ENCODE results near the gene SCN5A.

The SCN5A gene

DNA sequence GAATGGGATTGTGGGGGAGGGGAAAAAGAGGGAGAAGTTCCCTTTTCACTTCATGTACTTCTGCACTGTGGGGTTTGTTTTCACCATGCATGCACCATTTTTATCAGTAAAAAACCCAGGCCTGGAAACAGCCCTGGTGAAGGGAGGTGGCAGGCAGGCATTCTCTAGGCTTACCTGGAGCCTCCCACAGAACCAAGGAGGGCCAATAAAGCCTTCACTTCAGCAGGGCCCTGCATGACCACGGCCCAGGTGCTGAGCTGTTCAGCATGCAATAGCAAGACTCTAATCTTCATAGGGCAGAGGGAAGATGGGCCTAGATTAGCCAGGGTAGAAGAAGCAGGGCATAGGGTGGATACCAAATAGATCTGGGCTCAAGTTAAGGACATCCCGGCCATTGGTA is 49.6 kb downstream of the SCN5A start:
- DNase-seq (ENCODE audit: low read depth), result no peak

DNA sequence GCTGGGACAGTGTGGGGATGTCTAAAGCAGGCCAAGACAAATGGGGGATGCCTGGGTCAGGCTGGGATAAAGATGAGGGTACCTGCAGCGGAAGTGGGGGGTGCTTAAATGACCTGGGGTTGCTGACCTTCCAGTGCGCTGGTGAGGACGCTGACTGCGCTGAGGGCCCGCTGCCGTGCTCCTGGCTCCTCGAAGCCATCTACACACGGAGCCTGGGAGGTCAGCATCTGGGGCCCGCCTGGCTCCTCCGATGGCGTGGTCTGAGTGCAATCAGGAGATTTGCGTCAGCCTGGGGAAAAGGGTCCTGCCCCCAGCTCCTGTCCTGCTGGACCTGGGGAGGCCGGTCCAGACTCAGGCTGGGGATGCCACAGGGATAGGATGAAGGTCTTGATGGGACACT is 50.7 kb downstream of the SCN5A start:
- DNase-seq (ENCODE audit: low read depth), result no peak

DNA sequence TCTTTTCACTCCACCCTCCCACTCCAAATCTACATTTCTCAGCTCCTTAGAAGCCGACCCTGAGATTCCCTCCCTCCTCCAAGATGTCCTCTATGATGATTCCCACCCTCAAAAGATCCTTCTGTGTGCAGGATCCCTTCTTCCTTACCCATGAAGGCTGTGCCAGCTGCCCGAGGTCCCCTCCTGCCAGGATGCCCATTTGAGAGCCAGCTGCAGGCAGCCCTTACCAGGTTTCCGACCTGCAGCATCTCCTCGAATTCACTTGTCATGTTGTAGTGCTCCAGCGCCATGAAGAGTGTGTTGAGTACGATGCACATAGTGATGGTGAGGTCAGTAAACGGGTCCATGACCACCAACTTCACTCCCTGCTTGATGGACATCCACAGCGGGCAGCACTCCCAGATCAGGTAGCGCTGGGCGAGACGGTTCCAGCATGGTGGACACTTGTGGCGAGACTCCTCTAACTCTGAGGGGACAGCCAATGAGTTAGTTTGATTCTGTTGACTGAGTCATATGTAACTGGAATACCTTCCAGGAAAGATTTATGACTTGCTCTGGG is 51.9 kb downstream of the SCN5A start:
- no peak for DNase-seq (ENCODE audit: low read depth)

DNA sequence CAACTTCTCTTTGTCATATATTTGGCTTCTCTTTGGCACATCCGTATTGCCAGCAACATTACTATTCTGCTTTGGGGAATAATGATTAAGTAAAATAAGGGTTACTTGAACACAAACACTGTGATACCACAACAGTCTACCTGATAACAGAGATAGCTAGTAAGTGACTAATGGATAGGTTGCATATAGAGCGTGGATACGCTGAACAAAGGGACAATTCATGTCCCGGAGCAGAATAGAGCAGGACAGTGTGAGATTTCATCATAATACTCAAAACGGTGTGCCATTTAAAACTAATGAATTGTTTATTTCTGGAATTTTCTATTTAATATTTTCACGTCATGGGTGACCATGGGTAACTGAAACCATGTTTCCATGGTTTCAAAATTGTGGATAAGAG is 54.1 kb downstream of the SCN5A start:
- no peak for DNase-seq (ENCODE audit: low read depth)

DNA sequence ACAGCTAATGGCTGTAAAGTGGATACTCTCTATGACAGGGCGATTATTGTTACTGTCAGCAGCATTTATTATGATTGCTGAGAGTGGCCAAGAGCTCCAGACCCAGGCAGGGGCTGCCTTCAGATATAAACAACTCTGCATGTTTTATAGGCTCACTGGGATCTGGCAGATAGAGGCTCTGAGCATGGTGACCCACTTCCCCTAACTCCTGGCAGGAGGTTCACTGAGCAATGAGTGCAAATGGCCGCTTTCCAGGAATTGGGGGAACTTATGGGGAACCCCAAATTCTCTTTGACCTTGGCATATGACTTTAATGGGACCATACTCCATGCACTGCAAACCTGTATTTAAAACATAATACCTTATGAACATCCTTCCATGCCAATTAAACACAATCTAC is 59.0 kb downstream of the SCN5A start:
- DNase-seq (ENCODE audit: low read depth), result no peak

DNA sequence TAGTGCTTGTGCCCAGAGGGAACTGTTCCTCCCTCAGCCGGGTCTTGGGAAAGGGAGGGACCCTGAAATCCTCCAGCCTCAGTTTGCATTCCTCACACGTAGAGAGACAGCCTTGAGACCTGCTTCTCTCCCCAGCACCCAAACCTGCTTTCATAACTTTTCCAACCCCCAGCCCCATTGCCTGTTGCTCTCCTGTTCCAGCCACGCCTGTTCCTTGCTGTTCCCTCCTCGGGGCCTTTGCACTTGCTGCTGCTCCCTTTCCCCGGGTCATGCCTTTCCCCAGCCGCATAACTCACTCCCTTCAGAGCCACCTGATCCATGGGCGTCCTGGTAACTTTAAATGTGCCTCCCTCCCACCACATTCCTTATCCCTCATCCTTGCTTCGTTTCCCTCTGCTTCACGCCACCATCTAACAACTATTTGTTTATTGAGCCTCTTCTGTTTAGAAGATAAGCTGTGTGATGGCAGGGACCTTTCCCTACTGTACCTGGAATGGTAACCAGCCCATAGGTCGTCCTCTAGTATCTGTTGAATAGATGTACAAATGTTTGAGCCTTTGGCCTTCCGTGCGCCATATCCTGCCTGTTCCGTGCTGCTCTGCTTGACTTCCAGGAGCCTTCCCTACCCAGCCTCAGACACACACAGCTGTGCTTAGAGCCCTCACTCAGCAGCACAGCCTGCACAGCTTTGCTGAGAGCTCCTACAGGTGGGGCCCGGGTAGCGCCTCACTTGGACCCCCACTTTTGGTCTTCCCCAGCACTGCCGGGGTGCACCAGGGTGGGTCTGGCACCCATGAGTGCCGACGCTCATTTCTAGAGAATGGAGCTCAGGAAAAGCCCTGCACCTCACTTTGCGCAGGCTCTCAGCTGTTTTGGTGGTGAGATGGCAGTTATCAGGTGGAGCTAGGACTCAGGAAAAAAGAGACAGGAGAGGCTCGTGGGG is 60.2 kb downstream of the SCN5A start:
- DNase-seq (ENCODE audit: low read depth), result no peak

DNA sequence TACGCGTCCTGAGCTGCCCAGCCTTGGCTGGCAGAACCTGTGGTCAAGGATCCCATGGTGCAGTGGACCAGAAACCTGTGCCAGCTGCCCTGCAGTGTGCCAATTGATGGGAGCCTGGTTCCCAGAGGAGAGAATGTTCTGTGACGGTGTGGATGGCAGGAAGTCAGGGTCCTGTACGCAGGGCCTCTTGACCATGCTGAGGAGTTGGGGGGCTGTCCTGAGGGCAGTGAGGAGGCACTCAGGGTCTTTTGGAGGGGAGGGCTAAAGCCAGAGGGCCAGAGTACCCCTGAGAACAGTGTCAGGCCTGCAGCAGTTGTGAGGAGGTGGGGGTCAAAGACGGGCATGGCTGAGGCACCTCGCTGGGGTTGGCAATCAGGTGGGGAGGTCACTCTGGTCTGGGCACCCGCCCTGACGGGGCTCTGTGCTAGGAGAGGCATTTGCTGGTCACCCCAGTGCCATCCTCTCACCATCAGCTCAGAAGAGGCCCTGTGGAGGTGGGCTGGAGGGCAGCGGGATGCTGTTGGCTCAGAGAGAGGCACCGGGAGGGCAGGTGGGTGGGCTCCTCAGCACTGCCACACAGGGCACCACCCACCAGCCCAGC is 61.0 kb downstream of the SCN5A start:
- no peak for DNase-seq (ENCODE audit: low read depth)

DNA sequence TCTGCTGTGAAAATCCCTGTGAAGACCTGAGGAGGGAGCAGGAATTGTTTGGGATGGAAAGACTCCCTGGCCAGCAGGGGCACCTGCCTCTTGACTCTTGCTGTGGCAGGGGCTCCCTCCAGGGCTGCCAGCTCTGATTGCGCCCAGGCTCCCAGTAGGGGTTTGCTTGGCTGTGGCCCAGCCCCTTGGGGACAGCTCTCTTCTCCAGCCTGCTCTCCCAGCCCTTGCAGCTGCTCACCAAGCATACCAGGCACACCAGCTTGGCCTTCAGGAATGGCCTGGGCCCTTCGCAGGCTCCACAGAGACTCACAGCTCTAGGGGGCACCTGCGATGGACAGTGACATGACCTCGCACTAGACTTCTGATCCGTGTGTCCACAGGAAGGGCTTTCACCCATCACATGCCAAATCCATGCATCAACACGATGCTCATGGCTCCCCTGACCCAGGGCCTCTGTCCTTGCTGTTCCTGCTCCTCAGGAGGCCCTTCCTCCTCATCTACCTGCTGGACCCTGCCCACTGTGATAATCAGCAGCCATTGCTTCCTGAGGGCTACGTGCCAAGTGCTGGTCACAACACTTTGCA is 61.8 kb downstream of the SCN5A start:
- no peak for DNase-seq (ENCODE audit: low read depth)

DNA sequence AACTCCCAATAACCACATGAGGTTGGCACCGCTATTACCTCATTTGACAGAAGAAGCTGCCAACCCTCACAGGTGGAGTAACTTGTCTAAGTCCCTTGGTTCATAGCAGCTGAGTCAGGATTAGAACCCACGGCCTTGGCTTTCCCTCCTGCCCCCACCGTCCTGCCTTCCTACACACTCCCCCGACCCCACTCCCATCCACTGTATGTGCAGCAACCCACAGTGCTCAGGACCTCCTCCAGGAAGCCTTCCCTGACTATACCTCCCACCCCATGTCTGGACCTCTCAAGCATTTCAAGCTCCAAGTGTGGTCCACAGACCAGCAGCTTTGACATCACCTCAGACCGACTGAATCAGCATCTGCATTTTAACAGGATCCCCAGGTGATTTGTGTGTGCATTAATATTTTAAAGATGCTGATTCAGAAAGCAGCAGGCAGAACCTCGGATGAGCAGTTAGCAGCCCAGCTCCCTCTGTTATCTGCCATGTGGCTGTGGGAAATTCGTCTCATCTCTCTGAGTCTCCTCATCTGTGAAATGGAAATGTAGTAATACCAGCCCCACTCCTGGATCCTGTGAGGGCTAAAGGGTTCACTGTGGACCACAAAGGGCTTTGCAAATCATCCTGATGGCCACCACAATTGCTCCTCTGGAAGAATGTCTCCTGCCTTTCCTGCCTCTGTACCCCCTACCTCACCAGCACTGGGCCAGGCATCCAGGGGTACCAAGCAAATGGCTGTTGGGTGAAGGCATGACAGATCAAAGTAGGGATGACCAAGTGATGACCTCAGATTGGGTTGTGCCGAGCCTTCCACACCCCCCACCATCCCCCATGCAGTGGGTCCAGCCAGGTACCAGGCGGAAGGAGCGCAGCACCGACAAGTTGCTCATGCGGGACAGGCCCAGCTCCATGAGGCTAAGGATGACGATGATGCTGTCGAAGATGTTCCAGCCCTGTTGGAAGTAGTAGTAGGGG is 62.7 kb downstream of the SCN5A start:
- DNase-seq (ENCODE audit: low read depth), result no peak

DNA sequence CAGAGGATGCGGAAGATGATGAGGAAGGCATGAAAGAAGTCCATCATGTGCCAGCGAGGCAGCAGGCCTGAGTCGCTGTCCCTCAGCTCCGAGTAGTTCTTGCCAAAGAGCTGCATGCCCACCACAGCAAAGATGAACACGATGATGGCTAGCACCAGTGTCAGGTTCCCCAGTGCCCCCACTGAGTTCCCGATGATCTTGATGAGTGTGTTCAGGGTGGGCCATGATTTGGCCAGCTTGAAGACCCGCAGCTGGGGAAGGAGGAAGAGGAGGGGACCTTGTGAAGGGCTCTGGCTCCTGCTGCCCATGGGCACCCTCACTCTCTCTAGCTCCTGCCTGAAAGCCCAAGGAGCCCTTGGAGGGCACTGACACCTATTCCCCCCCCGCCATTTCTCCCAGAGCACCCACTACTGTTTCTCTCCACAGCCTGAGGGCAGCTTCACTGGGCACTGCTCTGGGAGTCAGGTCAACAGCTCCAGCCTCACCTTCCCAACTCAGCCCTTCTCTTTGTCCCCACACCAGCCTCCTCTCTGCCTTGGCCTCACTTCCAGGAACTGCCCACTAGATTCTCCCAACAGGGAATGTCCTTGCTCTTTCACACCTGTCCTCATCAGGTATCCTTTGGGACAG is 63.6 kb downstream of the SCN5A start:
- DNase-seq (ENCODE audit: low read depth), result no peak

DNA sequence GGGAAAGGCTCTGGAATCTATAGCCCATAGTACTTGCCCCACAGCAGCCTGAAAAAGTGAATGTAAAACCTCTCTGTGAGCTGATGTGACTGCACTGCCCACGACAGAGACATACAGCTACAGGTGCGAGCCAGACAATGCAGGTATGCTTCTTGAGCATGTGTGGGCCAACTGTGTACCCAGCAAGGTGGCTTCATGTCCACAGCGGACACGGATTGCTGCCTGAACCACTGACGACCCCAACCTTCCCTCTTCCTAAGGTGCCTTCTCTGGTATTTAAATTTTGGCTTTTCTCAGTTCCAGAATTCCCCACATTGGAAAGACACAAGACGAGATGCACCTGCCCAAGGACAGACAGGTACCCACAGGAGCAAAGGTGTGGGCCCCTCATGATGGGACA is 65.8 kb downstream of the SCN5A start:
- no peak for DNase-seq (ENCODE audit: low read depth)

DNA sequence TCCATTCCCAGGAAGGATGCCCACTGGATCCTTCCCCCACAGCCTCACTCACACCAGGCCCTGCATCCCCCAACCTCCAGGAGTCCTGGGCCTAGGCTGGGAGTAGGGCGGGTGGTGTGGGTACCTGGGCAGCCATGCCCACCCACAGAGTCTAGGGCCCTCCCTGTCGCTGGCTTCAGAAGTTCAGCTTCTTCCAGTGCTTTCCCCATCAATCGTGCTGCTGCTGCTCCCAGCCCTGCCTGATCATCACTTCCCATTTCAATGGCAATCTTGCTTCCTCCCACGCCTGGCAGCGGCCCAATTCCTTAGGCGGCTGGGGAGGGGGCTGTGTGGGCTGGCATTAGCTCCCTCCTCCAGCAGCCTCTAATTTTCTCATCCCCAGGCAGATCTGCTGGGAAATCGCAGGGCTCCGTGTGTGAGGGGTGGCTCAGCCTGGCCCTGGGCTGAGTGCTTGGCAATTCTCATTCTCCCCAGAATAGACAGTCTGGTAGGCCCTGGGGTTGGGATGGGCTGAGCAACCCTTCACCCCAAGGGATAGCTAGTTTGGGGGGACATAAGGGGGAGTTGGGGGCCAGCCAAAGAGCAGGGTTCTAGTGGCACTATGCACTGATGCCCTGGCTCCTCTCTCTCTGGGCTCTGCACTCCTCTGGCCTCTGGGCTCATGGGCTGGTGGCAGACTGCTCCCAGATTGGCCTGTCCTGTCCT is 66.4 kb downstream of the SCN5A start:
- DNase-seq (ENCODE audit: low read depth), result no peak

DNA sequence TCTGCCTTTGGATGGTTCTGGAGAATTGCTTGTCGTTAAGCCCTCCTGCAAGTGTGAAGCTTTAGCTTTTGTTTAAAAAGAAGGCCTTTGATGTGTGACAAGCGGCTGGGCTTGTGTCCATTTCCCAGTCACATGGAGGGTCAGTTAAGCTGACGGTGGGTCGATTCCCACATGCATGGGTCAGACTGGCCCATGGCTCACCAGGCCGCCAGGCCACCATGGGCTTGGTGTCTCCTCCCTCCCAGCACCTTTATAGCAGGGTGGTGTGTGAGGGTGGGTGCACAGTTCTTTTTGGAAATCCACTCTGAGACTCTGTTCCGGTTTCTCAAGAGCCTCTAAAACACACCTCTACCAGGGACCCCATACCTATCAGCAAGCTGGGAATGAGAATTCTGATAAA is 67.2 kb downstream of the SCN5A start:
- DNase-seq (ENCODE audit: low read depth), result no peak

DNA sequence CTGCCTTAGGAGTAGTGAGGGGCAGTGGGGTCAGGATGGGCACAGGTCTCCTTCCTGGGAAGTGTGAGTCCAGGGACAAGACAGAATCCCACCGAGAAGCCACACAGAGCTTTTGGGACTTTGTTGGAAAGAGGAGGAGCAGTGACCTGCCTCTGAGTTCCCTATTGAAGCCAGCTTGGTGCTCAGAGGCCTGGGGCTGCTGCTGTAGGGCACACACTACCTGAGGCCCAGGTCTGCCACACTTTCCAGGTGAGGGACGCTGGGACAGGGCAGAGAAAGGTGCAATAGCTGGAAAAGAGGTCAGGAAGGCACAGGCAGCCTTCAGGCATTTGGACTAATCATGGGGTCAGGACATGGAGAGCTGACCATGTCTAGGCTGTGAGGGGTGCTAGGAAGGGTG is 67.7 kb downstream of the SCN5A start:
- no peak for DNase-seq (ENCODE audit: low read depth)

DNA sequence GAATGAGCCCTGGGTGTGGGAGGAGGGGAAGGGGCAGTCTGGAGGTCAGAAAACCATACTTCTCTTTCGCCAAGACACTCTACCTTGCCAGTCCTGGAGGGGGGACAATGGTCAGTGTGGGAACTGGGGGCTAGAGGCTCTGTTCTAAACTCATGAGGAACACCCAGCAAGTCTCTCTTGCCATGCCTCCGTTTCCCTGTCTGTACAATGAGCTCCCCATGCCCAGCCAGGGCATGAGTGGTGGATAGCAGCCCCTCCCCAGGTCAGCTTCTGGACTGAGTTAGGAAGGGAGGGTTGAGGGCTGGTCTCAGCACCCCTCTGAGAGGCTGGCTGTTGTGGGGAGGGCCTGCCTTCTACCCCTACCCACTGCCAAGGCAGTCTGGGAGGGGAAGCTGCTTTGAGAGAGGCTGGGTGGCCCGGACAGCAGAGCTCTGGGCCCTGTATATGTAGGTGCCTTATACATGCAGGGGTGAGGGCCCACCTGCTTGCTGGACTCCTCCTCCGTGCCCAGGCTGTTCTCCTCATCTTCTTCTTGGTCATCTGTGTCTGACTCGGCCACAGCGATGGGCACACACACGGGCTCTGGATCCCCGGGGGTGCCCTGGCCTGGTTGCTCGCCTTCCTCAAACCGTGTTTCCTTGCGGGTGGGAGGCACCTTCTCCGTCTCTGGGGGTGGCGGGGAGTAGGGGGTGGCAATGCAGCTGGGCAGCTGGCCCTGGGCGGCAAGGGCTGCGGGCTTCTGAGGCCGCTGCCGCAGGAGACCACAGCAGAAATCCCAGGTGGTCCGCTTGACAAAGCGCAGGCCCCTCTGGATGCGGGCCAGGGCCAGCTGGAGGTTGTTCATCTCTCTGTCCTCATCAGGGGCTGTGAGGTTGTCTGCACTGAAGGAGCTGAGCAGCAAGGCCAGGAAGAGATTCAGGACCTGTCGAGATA is 68.8 kb downstream of the SCN5A start:
- no peak for DNase-seq (ENCODE audit: low read depth)

DNA sequence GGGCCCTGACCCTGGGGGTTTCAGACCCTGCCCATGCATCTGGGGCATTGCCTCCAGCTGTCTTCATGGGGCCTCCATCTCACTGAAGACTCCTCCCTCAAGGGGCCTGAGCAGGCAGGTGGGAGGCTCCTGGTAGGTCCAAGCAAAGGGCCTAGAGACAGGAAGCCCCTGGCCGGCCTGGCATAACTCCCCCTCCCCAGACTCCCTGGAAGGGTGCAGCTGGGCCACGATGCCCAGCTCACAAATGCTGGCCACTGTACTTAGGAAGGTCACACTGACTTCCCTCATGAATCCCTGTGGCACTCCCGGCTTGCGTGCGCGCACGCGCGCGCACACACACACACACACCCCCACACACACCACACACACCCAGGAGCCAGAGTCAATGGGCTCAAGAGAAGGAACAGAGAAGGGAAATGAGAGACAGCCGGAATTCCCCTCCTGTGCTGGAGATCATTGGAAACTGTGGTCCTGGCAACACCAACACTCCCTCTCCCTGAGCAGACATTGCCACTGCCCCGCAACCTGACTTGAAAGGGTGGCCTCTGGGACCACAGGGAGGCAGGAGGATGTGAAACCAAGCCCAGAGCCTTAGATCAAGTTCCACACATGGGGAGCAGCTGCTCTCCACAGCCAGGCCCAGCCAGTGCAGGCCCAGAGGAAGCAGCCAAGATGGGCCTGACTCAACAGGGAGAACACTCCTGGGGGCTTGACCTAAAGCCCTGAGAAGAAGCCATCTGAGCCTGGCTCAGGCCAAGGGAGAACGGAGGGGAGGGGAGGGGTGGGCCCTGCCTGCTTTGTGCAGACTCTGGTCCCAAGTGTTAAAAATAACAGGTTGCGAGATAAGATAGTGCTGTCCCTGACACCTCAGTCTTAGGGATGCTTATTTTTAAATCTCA is 69.7 kb downstream of the SCN5A start:
- no peak for DNase-seq (ENCODE audit: low read depth)

DNA sequence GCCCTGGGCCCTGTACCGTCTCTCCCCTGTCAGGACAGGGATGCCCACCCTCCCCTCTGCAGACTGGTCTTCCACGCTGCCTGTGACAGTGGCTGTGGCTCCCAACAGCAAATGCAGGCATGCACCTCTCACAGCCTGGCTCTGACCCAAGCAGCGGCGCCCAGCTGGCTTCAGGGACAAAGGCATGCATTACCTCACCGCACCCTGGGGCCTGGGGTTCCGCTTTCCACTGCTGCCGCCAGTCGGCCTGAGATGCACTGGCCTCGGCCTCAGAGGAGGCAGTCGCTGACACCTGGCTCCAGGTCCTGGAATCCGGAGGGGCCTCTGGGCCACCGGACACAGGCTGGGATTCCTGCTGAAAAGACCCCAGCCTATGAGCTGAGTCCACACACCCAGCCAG is 70.3 kb downstream of the SCN5A start:
- no peak for DNase-seq (ENCODE audit: low read depth)

DNA sequence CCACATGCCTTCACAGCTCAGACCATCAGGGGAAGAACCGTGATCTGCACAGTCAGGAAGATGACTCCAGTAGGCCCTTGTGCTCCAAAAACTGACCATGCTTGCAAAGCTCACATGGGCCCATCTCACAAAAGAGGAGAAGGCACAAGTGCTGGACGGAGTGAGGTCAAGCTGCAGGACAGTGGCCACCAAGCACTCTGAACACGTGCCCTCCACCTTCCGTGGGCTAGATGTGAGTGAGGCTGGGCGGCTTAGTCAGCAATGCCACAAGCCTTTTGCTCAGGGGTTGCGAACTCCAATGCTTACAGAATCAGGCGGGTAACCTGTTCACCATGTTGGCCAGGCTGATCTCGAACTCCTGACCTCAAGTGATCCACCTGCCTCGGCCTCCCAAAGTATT is 70.9 kb downstream of the SCN5A start:
- no peak for DNase-seq (ENCODE audit: low read depth)

DNA sequence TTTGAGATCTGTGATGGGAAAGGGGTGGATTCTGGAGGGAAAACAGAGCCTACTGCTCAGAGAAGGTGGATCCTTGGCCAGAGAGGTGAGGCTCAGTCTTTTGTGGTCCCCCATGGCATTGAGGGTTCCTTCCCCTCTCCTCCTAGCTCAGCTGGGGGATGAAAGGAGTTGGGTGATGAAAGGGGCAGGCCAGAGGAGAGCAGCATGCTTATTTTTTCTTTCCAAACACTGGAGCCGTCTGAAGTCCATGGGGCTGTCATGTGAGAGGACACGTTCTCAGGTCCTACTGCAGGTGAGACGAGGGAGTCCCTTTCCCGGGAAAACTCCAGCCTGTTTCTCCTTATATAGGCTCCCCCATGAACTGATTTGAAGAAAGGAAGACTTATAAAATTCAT is 71.4 kb downstream of the SCN5A start:
- DNase-seq (ENCODE audit: low read depth), result no peak
